Ishikawa (cell line): ENCODE measurements around the gene PLEKHH2.

Source experiments
- CEBPB ChIP-seq: IDR thresholded peaks from 2 replicates; pipeline ENCODE4 v1.6.1; 2012
- CREB1 ChIP-seq: IDR thresholded peaks from 2 replicates; pipeline ENCODE4 v1.6.1; 2012; ENCODE audit warnings: low read depth
- EGR1 ChIP-seq: IDR thresholded peaks from 2 replicates; pipeline ENCODE4 v1.6.1; 2012
- EP300 ChIP-seq: IDR thresholded peaks from 2 replicates; pipeline ENCODE4 v1.6.1; 2012; ENCODE audit warnings: borderline replicate concordance
- FOXM1 ChIP-seq: IDR thresholded peaks from 2 replicates; pipeline ENCODE4 v1.6.1; 2012; ENCODE audit warnings: low read depth, borderline replicate concordance
- NFIC ChIP-seq: IDR thresholded peaks from 2 replicates; pipeline ENCODE4 v1.6.1; 2012
- RAD21 ChIP-seq: IDR thresholded peaks from 2 replicates; pipeline ENCODE4 v1.6.1; 2012; ENCODE audit warnings: low read depth
- TAF1 ChIP-seq: IDR thresholded peaks from 2 replicates; pipeline ENCODE4 v1.6.1; 2012; ENCODE audit warnings: low read depth, mild to moderate bottlenecking
- TCF12 ChIP-seq: IDR thresholded peaks from 2 replicates; pipeline ENCODE4 v1.6.1; 2012; ENCODE audit warnings: low read depth
- TEAD4 ChIP-seq: IDR thresholded peaks from 2 replicates; pipeline ENCODE4 v1.6.1; 2012
- YY1 ChIP-seq: IDR thresholded peaks from 2 replicates; pipeline ENCODE4 v1.6.1; 2012; ENCODE audit warnings: low read depth
- ZBTB7A ChIP-seq: IDR thresholded peaks from 2 replicates; pipeline ENCODE4 v1.6.1; 2012; ENCODE audit warnings: low read depth
- TF ChIP-seq, protein P1 (sequence below): IDR thresholded peaks from 2 replicates; pipeline ENCODE4 v1.6.1; 2012; ENCODE audit warnings: low read depth, mild to moderate bottlenecking
- TF ChIP-seq, protein P2 (sequence below): IDR thresholded peaks from 2 replicates; pipeline ENCODE4 v1.6.1; 2012
- TF ChIP-seq, protein P3 (sequence below): IDR thresholded peaks from 2 replicates; pipeline ENCODE4 v1.6.1; 2012

Gene PLEKHH2

DNA sequence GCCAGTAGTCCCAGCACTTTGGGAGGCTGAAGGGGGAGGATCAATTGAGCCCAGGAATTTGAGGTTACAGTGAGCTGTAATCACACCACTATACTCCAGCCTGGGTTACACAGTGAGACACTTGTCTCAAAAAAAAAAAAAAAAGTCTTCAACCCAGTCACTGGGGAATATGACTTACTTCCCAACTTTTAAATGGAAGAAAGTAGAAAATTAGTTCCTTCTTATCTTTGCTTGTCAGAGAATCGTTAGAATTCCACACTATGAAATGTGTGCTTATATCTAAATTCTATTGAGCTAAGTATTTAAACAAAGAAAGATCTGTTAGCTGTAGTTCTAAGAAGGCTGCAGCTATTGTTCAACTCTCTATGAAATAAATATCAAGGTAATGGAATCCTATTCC is 159.1 kb downstream of the PLEKHH2 start:
- no peak for TF ChIP-seq TAF1
- TF ChIP-seq FOXM1 = no peak
- TF ChIP-seq RAD21 = no peak
- no peak for TF ChIP-seq YY1
- no peak for TF ChIP-seq TEAD4
- TF ChIP-seq EGR1 = no peak
- no peak for TF ChIP-seq TCF12
- TF ChIP-seq, protein P1, sequence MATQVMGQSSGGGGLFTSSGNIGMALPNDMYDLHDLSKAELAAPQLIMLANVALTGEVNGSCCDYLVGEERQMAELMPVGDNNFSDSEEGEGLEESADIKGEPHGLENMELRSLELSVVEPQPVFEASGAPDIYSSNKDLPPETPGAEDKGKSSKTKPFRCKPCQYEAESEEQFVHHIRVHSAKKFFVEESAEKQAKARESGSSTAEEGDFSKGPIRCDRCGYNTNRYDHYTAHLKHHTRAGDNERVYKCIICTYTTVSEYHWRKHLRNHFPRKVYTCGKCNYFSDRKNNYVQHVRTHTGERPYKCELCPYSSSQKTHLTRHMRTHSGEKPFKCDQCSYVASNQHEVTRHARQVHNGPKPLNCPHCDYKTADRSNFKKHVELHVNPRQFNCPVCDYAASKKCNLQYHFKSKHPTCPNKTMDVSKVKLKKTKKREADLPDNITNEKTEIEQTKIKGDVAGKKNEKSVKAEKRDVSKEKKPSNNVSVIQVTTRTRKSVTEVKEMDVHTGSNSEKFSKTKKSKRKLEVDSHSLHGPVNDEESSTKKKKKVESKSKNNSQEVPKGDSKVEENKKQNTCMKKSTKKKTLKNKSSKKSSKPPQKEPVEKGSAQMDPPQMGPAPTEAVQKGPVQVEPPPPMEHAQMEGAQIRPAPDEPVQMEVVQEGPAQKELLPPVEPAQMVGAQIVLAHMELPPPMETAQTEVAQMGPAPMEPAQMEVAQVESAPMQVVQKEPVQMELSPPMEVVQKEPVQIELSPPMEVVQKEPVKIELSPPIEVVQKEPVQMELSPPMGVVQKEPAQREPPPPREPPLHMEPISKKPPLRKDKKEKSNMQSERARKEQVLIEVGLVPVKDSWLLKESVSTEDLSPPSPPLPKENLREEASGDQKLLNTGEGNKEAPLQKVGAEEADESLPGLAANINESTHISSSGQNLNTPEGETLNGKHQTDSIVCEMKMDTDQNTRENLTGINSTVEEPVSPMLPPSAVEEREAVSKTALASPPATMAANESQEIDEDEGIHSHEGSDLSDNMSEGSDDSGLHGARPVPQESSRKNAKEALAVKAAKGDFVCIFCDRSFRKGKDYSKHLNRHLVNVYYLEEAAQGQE = no peak
- TF ChIP-seq, protein P2, sequence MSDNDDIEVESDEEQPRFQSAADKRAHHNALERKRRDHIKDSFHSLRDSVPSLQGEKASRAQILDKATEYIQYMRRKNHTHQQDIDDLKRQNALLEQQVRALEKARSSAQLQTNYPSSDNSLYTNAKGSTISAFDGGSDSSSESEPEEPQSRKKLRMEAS = no peak
- TF ChIP-seq CREB1 = no peak
- TF ChIP-seq, protein P3, sequence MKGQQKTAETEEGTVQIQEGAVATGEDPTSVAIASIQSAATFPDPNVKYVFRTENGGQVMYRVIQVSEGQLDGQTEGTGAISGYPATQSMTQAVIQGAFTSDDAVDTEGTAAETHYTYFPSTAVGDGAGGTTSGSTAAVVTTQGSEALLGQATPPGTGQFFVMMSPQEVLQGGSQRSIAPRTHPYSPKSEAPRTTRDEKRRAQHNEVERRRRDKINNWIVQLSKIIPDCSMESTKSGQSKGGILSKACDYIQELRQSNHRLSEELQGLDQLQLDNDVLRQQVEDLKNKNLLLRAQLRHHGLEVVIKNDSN = no peak
- no peak for TF ChIP-seq CEBPB
- TF ChIP-seq ZBTB7A = no peak
- TF ChIP-seq NFIC = no peak
- TF ChIP-seq EP300 = no peak

DNA sequence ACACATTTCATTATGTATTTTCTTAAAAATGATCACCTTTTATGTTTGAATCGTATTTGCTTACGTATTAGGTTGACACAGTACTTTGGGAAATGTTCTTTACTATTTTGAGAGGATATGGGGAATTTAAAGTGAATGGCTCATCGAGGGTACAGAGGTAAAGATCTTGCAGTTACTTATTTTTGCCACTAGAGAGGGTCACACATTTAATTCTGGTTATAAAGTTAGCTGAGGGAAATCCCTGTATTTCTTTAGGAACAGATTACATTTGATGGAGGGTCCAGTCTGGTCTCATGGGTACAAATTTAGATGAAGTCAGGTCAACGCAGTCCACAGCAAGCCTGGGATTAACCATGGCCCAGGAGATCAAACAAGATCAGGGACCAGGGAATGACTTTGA is 161.2 kb downstream of the PLEKHH2 start:
- TF ChIP-seq, protein P3 = no peak
- no peak for TF ChIP-seq RAD21
- TF ChIP-seq TAF1 = no peak
- no peak for TF ChIP-seq EP300
- TF ChIP-seq, protein P2 = no peak
- TF ChIP-seq, protein P1 = no peak
- TF ChIP-seq FOXM1 = no peak
- TF ChIP-seq ZBTB7A = no peak
- TF ChIP-seq YY1 = no peak
- no peak for TF ChIP-seq EGR1
- no peak for TF ChIP-seq TEAD4
- no peak for TF ChIP-seq NFIC
- TF ChIP-seq CREB1 = no peak
- TF ChIP-seq CEBPB = no peak
- no peak for TF ChIP-seq TCF12

DNA sequence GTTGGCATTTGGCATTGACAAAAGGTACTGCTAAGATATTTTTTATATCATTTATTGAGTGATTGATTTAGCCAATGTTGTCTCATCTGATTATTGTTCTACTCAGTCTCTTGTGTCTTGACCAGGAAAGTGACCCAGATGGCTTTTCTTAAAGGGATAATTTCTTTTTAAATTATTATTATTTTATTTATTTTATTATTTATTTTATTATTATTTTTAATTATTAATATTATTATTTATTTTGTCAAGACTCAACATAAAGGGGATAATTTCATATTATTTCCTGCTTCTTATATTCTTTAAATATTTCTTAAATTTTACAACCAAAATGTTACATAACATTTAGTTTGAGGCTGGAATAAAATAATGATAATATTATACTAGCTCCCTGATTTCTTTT is 163.8 kb downstream of the PLEKHH2 start:
- TF ChIP-seq, protein P3 = no peak
- TF ChIP-seq EGR1 (no peak), NFIC (no peak), TEAD4 (no peak), RAD21 (no peak), TAF1 (no peak), CEBPB (no peak), EP300 (no peak), ZBTB7A (no peak), YY1 (no peak), TCF12 (no peak), FOXM1 (no peak), CREB1 (no peak)
- TF ChIP-seq, protein P1 = no peak
- TF ChIP-seq, protein P2 = no peak

DNA sequence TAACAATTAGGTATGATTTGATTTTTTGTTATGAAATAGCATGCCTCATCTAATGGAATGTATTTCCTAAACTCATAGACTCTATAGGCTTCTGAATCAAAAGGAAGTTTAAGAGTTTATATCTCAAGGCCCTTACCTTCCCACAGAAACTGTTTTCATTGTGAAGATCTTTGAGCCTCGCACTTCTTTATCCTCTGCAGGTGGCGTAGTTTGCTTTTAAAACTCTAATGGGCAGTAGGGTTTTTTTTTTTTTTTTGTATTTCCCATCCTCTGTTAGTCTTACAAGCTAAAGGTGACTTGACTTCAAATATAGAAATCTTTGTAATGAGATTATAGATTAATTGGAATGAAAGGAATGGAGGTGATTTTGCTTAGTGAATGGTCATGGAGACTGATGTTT is 165.1 kb downstream of the PLEKHH2 start:
- TF ChIP-seq NFIC = no peak
- TF ChIP-seq CEBPB = no peak
- no peak for TF ChIP-seq TAF1
- no peak for TF ChIP-seq TEAD4
- TF ChIP-seq, protein P1 = no peak
- no peak for TF ChIP-seq RAD21
- no peak for TF ChIP-seq ZBTB7A
- TF ChIP-seq, protein P3 = no peak
- no peak for TF ChIP-seq TCF12
- no peak for TF ChIP-seq YY1
- no peak for TF ChIP-seq EP300
- TF ChIP-seq CREB1 = no peak
